SKM-1 (cell line): ENCODE data around the gene ARHGAP6.
"Not testable (repeated sequence)": the region's sequence is repeated elsewhere in the genome, so short reads cannot be mapped to it uniquely, and the experiment has no call there.

Source experiments
- DNase-seq: peaks from one replicate; lab custom pipeline; 2025; ENCODE audit not compliant: unreplicated experiment; lab: John Stamatoyannopoulos, UW

ARHGAP6 gene

GRCh38 chrX:11579636-11580600, 85.8 kb downstream of the ARHGAP6 start:
- no peak for DNase-seq

- not testable (repeated sequence) for DNase-seq
Observed at GRCh38 chrX:11578301-11578700, 87.4 kb downstream of the ARHGAP6 start.

DNA sequence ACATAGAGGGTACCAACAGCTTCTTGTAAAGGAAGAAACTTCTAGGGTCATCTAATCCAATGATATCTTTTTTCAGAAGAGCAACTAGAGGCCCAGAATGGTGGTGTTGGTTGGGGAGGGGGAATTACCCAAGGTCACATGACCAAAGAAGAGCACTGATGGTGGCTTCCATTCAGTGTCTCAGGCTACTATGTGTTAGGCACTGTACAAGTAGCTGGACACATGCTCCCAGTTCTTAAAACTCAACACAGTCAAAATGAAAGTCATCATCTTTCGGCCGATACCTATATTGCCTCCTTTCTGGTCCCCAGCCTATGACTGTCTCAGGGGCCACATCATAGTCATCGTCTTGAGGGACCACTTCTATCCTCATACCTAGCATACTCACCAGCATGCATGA, 88.1 kb downstream of the ARHGAP6 start:
- no peak for DNase-seq

- DNase-seq: no peak
Observed at GRCh38 chrX:11575332-11575731, 90.4 kb downstream of the ARHGAP6 start.

GRCh38 chrX:11567528-11568220, 98.0 kb downstream of the ARHGAP6 start:
- DNase-seq: no peak

DNA sequence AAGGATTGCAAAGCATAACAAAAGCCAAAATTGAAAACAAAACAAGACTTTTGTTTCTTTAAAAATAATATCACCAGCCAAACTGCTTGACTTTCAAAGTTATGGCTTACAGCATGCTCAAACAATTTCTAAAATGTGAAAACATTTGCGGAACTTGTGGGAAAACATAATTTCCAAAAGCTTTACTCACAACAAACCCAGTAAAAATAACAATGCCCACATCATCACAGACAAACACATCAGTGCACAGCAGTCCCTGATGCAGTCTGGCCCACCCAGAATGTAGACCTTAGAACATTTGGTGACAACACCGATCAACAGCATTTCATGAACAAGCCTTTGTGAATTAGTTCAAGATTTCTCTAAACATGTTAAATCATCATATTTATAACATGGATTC, 98.9 kb downstream of the ARHGAP6 start:
- DNase-seq: no peak

DNA sequence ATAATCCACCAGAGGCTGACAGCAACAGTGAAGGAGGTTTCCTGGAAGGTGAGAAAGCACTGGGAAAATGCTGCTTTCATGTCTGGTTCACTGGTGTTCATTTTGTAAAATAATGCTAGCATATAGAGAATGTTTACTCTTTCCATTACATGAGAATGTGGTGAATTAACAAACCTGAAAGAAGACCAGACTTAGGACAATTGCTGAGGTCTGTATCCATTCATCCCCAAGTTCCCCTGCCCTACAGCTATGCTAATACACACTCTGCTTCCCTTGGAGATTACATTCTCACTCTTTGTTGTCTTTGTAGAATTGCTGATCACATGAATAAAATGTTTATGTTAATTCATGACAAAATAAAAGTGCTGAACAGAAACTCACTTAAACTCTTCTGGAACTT, 99.5 kb downstream of the ARHGAP6 start:
- DNase-seq: no peak

DNA sequence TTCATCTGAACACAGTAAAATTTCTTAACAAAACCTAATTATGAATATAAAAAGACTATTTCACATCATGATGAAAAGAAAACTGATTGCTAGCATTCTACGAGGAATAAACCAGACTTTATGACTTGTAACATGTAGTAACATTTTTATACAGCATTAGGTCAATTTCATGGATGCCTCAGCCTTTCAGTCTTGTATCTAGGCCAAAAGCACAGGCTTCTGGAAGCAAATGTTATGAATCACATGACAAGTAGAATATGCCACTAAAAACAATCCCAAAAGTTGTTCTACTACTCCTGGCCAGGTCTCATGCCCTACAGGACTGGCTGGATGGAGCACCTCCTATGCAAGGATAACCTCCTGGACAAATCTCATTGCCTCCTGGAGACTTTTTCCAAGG, 101.2 kb downstream of the ARHGAP6 start:
- no peak for DNase-seq

DNA sequence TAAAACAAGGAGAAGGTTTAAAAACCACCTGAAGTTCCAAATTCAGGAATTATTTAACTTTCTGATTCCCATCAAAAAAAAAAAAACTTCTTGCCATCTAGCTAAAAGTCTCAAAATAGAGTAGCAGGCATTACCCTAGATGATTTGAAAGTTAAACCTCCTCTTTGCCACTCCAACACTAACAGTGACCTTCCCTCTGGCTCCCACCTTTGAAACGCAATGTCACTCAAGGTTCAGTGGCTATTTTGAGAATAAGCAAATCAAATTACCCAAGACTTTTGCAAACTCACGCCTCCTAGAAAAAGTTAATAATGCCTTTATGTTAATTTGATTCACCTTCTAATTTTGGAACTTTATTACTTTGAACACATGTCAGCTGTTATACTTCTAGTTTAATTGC, 103.2 kb downstream of the ARHGAP6 start:
- DNase-seq: no peak

DNA sequence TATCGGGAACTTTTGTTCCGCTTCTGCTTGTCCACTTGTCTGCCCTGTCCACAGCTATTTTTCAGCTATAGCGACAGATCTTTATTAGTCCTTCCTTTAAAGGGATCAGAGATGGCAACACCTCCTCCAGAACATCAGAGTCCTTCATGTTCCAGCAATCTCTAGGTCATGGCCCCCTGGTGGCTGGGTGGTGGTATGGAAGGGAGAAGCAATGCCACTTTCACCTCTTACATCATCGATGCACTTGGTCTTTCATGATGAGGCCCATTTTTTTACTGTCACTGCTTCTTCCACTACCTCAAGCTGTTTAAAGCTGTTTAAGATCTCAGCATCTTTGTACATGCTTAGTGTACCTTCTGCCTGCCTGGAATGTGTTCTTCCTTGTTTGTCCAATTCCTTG, 106.7 kb downstream of the ARHGAP6 start:
- DNase-seq: no peak

GRCh38 chrX:11557120-11557519, 108.6 kb downstream of the ARHGAP6 start:
- no peak for DNase-seq

DNA sequence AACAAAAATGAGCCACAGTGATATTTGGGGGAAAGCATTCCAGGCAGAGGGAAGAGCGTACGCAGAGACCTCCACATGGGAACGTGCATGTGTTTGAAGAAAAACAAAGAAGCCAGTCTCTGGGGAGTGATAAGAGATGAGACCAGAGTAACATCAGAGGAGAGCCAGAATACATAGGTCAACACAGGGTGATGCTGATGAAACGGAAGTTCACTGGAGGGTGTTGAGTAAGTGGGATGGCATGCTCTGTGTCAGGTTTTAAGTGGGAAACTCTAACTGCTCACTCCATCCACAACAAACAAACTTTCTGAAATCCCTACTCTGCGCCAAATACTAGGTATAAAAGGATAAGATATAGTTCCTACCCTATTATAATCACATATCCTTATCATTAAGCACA, 110.0 kb downstream of the ARHGAP6 start:
- DNase-seq: no peak

DNA sequence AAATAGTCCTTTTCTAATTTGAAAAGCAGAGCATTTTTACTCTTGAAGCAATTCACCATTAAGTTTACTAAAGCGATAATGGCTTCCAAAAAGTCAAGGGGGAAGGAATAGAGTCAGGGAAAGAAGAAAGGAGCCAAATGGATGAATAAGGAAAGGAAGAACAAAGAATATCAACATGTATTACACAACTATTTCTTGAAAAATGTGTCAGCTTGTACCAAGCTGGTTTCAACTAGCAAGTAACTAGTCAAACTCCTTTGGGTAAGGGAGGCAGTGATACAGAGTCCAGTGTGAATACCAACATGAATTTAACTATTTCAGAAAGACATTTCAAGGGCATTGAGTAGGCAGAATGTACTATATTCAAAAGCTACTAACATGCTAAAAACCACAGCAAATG, 112.1 kb downstream of the ARHGAP6 start:
- DNase-seq: no peak

GRCh38 chrX:11551151-11551550, 114.6 kb downstream of the ARHGAP6 start:
- DNase-seq: no peak

GRCh38 chrX:11546917-11547316, 118.8 kb downstream of the ARHGAP6 start:
- no peak for DNase-seq

- DNase-seq: no peak
Observed at GRCh38 chrX:11543249-11543648, 122.5 kb downstream of the ARHGAP6 start.

GRCh38 chrX:11541510-11541909, 124.2 kb downstream of the ARHGAP6 start:
- DNase-seq: no peak

- peak; percentile 6 for DNase-seq
Observed at GRCh38 chrX:11540532-11541377, 125.0 kb downstream of the ARHGAP6 start.

DNA sequence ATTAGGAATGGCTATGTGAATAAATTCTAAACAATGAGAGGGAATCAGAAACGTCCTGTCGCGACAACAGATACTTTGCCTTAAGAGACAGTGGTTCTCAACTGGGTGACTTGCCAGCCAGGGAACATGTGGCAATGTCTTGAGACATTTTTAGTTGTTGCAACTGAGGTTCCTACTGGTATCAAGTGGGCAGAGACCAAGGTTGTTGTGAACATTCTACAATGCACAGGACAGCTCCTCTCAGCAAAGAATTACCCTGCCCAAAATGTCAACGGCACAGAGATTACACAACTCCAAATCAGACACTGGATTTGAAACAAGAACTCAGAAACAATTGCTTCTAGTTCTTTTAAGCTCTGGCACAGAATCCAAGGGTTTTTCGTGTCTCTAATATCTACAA, 128.6 kb downstream of the ARHGAP6 start:
- no peak for DNase-seq

- DNase-seq: no peak
Observed at GRCh38 chrX:11535156-11535919, 130.4 kb downstream of the ARHGAP6 start.
